Tibial nerve (tissue), 4 donors: ENCODE data around the gene NOL4L. TPM values are rescaled to one million over a fixed set of nuclear protein-coding genes. Genes with fewer than 3 reads are reported as not detected.

ENCODE experiments used
- DNase-seq, 2 donors: peaks; one replicate each; pipeline ENCODE4 v3.0.0-alpha.2; 2019; ENCODE audit warnings: low spot score in 2 of 2
- H3K27ac ChIP-seq, 4 donors: fragments of 200-600 bp; sonication (generic) in 3 of 4; one replicate each; pipeline ENCODE4 v1.5.1; 2017 to 2019; ENCODE audit warnings: mild to moderate bottlenecking in 1 of 4
- H3K27me3 ChIP-seq, 2 donors: fragments of 200-600 bp; sonication (generic) in 1 of 2; one replicate each; pipeline versions ENCODE4 v1.5.1 to v1.6.0; 2017 to 2019
- H3K36me3 ChIP-seq, 3 donors: fragments of 200-600 bp; sonication (generic); one replicate each; pipeline ENCODE4 v1.5.1; 2018 to 2019
- H3K4me1 ChIP-seq, 4 donors: fragments of 200-600 bp; sonication (generic) in 3 of 4; one replicate each; pipeline ENCODE4 v1.5.1; 2017 to 2019
- H3K4me3 ChIP-seq, 4 donors: fragments of 200-600 bp; sonication (generic) in 3 of 4; one replicate each; pipeline ENCODE4 v1.5.1; 2017 to 2019; ENCODE audit warnings: mild to moderate bottlenecking in 1 of 4, moderate library complexity in 1 of 4
- H3K9me3 ChIP-seq, 4 donors: fragments of 200-600 bp; sonication (generic) in 3 of 4; one replicate each; pipeline ENCODE4 v1.5.1; 2017 to 2019
- EP300 ChIP-seq, 2 donors: sonication (generic); formaldehyde crosslinking; IDR thresholded peaks; one replicate each; pipeline ENCODE4 v1.6.1; 2017; ENCODE audit warnings: antibody characterized with exemption in 2 of 2, mild to moderate bottlenecking in 1 of 2
- POLR2A ChIP-seq, 2 donors: fragments of 450-650 bp; IDR thresholded peaks; one replicate each; pipeline ENCODE4 v1.6.1; 2017; ENCODE audit warnings: antibody characterized with exemption in 2 of 2, mild to moderate bottlenecking in 2 of 2, moderate library complexity in 2 of 2
- WGBS, 2 donors: methylation state at CpG; one replicate each; pipeline ENCODE4 v1.1.5; 2018; 5-methylcytosine and 5-hydroxymethylcytosine counted together
- total RNA-seq, 4 donors: library from RNA; depleted of rRNA; stranded (reverse); fragments of >200 nt; gene quantifications; one replicate each; pipeline ENCODE4 v1.1.0, GENCODE V29; 2016
- TF ChIP-seq, protein P1 (sequence below), 5 experiments: fragments of 200-600 bp in 3 of 5; fragments of 450-650 bp in 2 of 5; sonication (generic) in 3 of 5; IDR thresholded peaks; one replicate each; pipeline ENCODE4 v1.5.1; 2016 to 2019; ENCODE audit warnings: antibody characterized with exemption in 5 of 5, mild to moderate bottlenecking in 3 of 5, moderate library complexity in 2 of 5

The NOL4L gene
- total RNA-seq, 4 donors from 2014 or later: 11.5 to 22.3 (median 19.9) TPM

DNA sequence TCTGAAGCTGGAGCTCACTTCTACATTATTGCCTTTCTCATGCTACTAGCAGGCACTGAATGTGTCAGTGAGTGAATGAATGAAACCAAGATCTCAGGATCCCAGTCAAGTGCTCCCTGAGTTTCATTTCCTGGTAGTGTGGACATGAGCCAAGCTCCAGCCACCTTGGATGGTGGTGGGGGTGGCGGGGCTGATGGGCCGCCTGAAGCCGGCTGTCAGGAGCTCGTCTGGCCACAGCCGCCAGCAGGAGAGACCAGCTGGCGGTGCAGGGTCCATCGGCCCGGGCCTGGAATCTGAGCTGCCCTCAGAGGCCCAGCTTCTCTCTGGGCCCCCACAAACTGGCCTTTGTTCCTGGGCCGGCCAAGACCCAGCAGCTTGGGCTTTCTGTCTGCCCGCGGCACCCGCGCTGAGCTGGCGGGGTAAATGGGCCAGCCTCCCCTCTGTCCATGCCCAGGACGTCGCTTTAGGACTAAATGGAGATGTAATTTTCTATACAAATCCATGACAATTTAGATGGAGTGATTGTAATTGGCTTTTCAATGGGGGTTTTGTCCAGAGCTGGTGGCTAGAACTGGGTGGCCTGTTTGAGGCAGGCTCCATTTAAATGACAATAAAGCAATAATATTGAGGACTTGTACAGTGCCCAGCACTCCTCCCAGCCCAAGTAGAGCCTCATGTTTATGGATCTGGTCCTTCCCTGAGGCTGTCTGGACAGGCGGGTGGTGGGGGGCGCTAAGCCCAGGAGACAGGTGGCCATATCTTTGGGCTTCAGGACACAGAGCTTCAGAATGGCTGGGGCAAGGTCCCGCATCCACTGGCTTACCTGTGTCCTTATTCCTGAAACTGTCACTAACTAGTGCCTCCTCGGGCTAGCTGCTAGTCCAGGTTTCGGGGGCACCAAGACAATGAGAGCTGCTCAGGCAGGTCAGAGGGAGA lies 43.5 kb downstream of the NOL4L start:
- Histone ChIP-seq H3K27me3 (peaks cover 0 to 23% of the 10 kb centered on the region in 2 donors), H3K4me3 (no peak overlapping the region), H3K4me1 (peaks cover 0 to 39% (median 21%) of the 10 kb centered on the region in 4 donors), H3K27ac (no peak overlapping the region), H3K36me3 (no peaks in the 10 kb centered on the region), H3K9me3 (no peaks in the 10 kb centered on the region)
- 53 to 66% methylated on average over 19 to 21 of the region's 21 CpGs for WGBS, 2 donors
- TF ChIP-seq EP300 (IDR thresholded peaks at IDR 0.05) (no peak), POLR2A (IDR thresholded peaks at IDR 0.05) (no peak)
- TF ChIP-seq, protein P1, sequence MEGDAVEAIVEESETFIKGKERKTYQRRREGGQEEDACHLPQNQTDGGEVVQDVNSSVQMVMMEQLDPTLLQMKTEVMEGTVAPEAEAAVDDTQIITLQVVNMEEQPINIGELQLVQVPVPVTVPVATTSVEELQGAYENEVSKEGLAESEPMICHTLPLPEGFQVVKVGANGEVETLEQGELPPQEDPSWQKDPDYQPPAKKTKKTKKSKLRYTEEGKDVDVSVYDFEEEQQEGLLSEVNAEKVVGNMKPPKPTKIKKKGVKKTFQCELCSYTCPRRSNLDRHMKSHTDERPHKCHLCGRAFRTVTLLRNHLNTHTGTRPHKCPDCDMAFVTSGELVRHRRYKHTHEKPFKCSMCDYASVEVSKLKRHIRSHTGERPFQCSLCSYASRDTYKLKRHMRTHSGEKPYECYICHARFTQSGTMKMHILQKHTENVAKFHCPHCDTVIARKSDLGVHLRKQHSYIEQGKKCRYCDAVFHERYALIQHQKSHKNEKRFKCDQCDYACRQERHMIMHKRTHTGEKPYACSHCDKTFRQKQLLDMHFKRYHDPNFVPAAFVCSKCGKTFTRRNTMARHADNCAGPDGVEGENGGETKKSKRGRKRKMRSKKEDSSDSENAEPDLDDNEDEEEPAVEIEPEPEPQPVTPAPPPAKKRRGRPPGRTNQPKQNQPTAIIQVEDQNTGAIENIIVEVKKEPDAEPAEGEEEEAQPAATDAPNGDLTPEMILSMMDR (IDR thresholded peaks at IDR 0.05): no peak
- DNase-seq: no peak

DNA sequence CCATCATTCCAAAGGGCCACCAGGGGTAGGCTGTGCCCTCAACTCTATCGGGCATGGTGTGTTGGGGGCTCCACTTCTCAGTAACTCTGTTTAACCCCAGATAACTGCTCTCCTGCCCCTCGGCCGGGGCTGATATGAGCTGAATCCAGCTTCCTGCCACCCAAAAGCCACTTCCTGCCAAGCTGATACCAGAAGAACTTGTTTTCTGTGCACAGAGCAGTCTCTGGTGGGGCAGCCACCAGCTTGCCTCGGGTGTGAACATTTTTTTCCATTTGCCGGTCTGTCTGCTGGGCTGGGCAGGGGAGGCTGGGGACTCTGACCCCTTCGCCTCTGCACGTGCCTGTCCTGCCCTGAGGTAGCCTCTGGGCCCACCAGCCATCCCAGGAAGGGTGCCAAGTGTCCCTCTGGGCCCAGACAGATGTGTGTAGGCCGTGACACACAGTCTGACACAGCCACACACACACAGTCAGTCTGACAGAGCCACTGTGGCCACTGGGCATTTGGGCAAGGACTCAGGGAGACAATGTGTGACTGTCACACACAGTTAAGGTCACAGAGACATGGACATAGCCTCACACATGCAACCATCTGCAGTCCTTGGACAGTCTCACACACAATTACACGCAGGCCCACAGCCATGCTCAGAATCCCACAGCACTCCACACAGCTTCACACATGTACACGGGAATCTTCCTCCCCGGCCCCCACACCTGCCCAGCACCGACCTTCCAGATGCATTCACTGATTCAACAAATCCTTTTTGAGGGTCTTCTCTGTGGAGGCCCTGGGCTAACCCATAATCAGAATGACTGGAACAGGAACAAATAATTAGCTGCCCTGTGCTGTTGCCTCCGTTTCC lies 45.1 kb downstream of the NOL4L start:
- Histone ChIP-seq H3K9me3 (no peaks in the 10 kb centered on the region), H3K4me3 (no peak overlapping the region), H3K4me1 (peaks cover 0 to 50% (median 25%) of the 10 kb centered on the region in 4 donors), H3K27me3 (peaks cover 0 to 23% of the 10 kb centered on the region in 2 donors), H3K27ac (peak overlapping the region in 1 of 4 donors; percentile 78), H3K36me3 (no peaks in the 10 kb centered on the region)
- 59 to 69% methylated on average over 12 to 13 of the region's 13 CpGs for WGBS, 2 donors
- no peak for DNase-seq
- TF ChIP-seq, protein P1 (IDR thresholded peaks at IDR 0.05): no peak
- TF ChIP-seq POLR2A (IDR thresholded peaks at IDR 0.05) (no peak), EP300 (IDR thresholded peaks at IDR 0.05) (no peak)

DNA sequence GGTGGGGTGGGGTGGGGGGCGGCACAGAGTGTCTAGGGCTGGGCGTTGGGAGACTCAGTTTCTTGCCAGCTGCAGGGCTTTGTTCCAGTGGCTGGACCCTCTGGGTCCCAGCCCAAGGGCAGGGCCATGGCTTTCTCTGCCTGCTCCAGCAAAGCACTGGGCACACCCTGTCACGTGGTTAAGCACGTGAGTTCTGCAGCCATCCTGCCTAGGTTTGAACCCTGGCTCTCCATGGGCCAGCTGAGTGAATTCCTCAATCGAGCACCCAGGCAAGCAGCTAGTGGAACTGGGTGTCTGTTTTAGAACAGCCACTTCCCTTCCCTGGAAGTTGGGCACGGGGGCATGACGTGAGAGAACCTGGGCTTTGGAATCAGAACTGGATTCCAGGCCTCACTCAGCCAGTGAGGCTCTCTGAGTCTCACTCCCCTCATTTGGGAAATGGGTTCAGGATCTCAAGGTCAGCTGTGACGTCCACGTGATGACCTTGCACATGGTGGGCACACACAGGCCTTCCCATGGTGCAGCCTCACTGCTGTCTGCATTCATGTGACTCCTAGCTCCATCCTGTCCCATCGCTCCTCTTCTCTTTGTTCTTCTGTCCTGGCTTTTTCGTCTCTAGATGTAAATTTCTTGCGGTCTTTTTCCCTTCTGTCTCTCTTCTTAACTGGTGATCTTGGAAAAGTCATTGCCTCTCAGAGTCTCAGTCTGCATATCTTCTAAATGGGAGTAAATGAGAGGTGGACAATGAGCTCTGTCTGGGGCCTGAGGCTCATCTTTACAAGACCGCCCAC lies 45.9 kb downstream of the NOL4L start:
- 59 to 61% methylated on average over 12 to 13 of the region's 13 CpGs for WGBS, 2 donors
- H3K27me3 ChIP-seq: peaks cover 0 to 23% of the 10 kb centered on the region in 2 donors
- H3K36me3 ChIP-seq: no peaks in the 10 kb centered on the region
- H3K9me3 ChIP-seq: no peaks in the 10 kb centered on the region
- TF ChIP-seq POLR2A (IDR thresholded peaks at IDR 0.05) (no peak), EP300 (IDR thresholded peaks at IDR 0.05) (no peak)
- TF ChIP-seq, protein P1 (IDR thresholded peaks at IDR 0.05): no peak
- peak overlapping the region in 2 of 4 donors; percentile 23 to 78 for H3K27ac ChIP-seq
- no peak for DNase-seq
- peaks cover 0 to 52% (median 25%) of the 10 kb centered on the region in 4 donors for H3K4me1 ChIP-seq
- no peak overlapping the region for H3K4me3 ChIP-seq

DNA sequence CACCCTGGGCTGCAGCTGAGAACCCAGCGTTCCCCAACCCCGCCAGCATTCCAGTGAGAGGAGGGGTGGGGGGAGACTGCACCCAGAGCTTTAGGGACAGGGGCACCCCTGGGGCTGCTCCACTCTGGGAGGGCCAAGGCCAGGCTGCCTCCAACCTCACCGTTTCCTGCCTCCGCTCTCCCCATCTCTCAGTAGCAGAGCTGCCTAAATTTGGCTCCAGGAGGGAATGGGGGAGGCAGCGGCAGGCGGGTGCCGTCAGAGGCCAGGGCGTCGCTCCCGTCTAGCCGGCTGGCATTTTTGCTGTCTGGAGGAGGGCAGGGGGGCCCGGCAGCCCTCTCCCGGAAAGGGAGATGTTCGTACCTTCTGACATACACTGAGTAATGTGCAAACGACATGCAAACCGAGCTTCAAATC lies 46.6 kb downstream of the NOL4L start:
- peak overlapping the region in 2 of 4 donors; percentile 23 to 78 for H3K27ac ChIP-seq
- TF ChIP-seq, protein P1 (IDR thresholded peaks at IDR 0.05): no peak
- TF ChIP-seq POLR2A (IDR thresholded peaks at IDR 0.05) (no peak), EP300 (IDR thresholded peaks at IDR 0.05) (no peak)
- DNase-seq: no peak
- 20 to 32% methylated on average over 13 to 14 of the region's 16 CpGs for WGBS, 2 donors
- H3K27me3 ChIP-seq: peaks cover 0 to 23% of the 10 kb centered on the region in 2 donors
- H3K4me3 ChIP-seq: no peak overlapping the region
- peaks cover 0 to 52% (median 25%) of the 10 kb centered on the region in 4 donors for H3K4me1 ChIP-seq
- no peaks in the 10 kb centered on the region for H3K36me3 ChIP-seq
- no peaks in the 10 kb centered on the region for H3K9me3 ChIP-seq
